ENCODE results near the gene LMO2.

DNA sequence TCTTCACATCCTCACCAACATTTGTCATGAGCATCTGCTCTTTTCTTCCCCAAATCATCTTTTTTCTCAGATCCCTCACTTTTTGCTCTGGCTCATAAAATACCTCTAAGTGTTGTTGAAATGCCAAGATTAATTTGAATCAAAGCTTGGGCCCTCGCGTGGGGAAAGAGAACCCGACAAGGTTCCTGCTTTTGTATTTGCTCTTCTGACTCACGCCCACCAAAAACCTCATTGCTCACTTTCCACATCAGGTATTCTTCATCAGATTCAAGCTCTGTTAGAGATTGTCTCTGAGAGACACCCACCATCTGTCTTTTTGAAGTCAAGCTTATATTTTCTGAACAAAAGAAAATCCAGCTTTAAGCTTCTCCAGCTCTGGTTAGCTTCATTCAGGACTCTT lies 64.7 kb downstream of the LMO2 start:
- TF ChIP-seq, protein P1, sequence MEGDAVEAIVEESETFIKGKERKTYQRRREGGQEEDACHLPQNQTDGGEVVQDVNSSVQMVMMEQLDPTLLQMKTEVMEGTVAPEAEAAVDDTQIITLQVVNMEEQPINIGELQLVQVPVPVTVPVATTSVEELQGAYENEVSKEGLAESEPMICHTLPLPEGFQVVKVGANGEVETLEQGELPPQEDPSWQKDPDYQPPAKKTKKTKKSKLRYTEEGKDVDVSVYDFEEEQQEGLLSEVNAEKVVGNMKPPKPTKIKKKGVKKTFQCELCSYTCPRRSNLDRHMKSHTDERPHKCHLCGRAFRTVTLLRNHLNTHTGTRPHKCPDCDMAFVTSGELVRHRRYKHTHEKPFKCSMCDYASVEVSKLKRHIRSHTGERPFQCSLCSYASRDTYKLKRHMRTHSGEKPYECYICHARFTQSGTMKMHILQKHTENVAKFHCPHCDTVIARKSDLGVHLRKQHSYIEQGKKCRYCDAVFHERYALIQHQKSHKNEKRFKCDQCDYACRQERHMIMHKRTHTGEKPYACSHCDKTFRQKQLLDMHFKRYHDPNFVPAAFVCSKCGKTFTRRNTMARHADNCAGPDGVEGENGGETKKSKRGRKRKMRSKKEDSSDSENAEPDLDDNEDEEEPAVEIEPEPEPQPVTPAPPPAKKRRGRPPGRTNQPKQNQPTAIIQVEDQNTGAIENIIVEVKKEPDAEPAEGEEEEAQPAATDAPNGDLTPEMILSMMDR (IDR thresholded peaks at IDR 0.05): no peak
- TF ChIP-seq POLR2A (IDR thresholded peaks at IDR 0.05): no peak
